GM21529 (cell line): Measurements from ENCODE around the gene POC1B.

Experiments
- ATAC-seq: cut with Tn5 transposase; IDR thresholded peaks from one replicate; pipeline ENCODE4 v1.9.1; 2021; ENCODE audit not compliant: unreplicated experiment

The POC1B gene

DNA sequence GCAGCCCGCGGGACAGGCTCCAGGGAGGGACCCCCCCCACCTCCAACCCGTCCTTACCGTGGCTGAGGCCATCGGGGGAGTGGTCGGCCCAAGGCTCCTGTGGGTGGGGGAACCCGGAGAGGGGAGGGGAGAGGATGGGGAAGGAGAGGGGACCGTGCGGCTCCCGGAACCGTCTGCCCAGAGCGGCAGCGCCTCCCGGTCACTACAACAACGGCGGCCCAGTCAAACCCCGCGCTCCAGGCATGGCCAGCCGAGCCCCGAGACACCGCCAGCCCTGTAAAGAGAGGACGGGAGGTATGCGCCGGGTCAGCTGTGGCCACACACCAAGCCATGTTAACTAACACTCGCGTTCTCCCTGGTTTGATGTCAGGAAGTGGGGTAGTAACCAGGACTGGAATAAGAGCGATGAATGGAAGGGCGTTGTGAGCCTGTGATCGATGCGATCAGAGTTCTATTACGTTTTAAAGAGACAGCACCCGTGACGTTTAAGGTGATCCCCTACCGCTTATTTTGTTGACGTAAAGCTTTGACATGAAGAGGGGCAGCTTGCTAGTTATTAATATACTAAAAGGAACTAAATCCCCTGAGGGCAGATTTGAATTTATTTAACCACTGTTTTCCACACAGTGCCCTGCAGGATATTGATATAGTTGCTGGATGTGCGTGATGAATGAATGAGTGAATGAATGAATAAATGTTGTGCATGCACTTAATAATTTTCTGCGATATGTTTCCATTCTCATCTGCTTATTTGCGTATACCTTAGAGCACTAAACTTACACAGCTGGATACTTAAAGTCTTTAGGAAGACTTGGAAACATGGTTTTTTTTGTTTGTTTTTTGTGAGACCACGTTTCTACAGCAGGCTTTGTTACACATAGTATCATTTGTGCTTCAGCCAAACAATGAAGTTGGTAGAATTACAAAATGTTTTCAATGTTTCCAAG is at the start of gene POC1B:
TSS of gene POC1B (minus strand) at position 224 of the 947 bp plus-strand sequence. CDS start at position 72, 152 bp downstream.
- ATAC-seq, result peak; percentile 64

DNA sequence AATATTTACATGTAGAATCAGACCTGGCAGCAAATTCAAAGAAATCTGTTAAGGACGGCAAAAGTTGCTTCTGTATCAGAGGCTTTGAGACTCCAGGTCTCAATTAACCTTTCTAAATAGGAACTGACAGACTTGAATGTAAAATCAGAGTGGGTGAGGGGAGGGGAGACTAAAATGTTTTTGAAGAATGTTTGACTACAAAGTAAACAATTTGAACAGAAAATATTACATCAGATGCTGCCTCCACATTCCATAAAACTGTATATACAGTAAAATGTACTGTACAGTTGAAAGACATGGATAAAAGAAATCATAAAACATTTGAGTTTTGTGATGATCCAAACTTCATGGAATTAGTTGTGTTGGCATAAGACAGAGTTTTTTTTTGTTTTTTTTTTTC is 49.5 kb upstream of the POC1B start:
- no peak for ATAC-seq

GRCh38 chr12:89574736-89575208 is 48.9 kb upstream of the POC1B start:
- no peak for ATAC-seq

- no peak for ATAC-seq
These were observed 47.4 kb upstream of the POC1B start for GRCh38 chr12:89573051-89573810.

DNA sequence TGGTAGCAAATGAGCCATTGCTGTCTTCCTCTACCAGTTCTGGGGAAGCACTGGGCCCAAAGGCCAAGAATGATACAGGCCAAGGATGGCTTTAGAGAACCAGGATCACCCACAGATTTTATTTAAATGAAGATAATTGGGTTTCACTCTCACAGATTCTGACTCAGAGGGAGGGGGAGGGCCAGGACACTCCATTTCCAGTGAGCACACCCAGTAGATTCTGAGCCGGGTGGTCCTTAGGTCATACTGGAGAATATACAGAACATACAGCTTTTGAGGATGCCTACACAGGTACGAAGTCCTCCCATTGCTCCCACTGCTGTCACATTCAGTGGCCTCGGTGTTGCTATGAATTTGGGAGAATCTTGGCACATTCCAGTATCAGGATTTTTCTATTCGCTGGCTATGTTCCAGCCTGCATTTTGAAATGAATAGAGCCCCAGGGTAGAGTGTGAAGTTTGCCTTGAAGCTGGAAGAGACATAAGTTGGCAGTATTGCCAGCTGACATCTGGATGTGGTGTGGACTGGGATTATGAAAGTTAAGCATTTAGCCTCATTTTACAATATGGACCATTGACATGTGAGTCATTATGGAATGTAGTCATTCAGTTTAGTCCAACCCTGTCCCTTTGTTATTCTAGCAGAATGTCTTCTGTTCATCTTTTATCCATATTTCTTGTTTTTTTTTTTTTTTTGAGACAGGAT is 45.8 kb upstream of the POC1B start:
- ATAC-seq, result no peak

GRCh38 chr12:89568484-89568883 is 42.6 kb upstream of the POC1B start:
- no peak for ATAC-seq

DNA sequence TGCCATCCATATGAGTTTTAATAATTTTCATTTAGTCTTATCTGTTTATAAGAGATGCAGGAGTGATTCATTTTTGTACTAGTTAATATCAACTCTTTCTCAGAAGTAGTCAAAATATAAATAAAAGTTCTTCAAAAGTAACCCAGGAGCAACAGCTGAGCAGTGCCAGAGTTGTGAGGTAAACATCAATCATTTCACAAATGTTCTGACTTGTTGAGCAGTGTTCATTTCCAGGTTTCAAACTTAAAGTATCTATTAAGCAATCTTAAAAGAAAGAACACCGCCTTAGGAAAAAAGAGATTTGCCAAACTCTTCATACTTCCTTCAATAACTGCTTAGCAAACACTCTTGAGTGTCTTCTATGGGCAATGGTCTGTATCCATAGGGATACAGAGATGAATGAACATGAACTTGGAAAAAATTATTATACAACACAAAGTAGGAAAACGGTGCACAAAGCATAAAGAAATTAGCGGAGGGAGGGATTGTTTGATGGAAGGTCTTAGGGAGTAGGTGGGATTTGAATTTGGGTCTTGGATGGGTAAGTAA is 41.9 kb upstream of the POC1B start:
- no peak for ATAC-seq

- no peak for ATAC-seq
These were observed 40.8 kb upstream of the POC1B start for GRCh38 chr12:89566615-89567014.

DNA sequence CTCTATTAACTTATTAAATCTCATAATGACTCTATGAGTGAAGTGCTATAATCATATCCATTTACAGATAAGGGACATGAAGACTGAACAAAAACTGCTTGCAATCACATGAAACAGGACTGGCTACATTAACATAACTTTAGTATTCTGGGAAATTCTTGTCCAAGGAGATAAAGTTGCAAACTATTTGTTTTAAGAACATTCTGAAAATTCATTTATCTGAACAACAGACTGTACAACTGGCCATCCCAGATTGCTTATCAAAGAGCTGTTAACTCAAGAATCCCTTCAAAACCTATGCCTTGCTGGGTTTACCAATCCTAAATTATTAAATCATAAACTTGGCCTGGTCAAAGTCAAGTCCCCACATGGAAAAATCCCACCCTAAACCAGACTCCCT is 39.2 kb upstream of the POC1B start:
- no peak for ATAC-seq

GRCh38 chr12:89559753-89560152 is 33.9 kb upstream of the POC1B start:
- no peak for ATAC-seq

DNA sequence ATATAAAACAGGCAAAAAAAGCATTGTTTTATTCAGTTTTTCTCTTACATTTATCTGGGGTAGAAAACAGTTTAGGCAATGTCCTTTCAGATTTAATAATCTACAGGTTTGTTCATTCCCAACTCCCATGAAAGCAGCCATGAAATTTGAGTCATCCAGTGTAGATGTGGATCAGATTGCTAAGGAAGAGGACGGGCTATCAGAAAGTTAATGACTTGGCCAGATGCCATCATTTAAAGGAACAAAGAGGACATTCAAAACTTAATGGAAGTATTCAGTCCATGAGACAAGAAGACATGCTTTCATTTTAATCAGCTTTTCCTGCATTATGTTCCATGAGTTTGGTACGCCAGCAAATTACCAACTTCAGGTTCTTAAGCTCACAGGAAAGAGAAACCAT is 31.1 kb upstream of the POC1B start:
- ATAC-seq, result no peak

- no peak for ATAC-seq
These were observed 26.5 kb upstream of the POC1B start for GRCh38 chr12:89552376-89552775.

DNA sequence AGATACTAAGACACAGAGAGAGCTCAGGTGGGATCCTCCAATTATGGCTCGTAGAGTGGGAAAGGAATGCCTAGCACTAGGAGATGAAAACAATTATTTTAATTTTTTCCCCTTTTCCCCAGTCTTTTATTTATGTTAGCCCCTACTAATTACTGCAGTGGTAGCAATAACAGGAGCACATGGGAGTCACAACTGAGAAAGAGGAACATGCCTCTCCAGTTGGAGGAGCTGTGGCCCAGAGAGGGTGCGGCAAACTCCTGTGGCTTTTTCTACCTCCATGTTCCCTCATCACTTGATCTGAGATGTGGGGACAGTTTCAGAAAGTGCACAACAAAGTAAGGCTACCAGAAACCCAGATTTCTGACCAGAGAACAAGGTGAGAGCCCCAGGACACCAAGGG is 25.9 kb upstream of the POC1B start:
- no peak for ATAC-seq

DNA sequence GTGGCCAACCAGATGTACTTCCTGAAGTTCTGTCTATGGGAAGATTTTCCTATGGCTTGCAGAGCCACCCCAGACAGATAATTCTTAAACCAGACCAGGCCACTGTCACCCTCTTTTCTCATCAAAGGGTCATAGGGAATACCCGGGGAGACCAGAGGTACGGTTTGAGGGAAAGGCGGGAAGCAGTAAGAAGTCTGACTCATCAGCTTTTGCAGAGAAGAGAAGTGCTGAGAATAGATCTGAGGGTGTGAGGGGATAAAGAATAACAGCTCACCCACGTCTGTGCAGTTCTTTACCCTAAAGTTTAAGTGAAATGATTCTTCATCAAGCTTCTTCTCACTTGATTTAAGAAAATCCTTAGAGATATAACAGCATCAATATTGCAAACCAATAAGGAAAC is 21.3 kb upstream of the POC1B start:
- no peak for ATAC-seq

DNA sequence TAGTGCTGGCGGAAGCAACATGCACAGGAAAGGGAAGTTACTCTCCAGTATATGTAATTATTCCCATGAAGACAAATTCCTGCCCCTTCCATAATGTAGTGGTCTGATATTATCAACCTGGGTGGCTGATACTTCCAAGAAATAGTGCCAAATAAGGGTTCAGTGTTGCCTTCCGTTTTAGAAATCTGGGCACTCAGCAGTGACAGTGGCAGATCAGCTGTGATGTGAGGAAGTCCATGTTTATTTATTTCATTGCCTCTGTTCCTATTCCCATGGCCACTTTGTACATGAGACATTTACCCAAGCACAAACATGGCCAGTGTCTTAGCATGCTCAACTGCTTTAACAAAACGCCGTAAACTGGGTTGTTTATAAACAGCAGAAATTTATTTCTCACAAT is 20.3 kb upstream of the POC1B start:
- no peak for ATAC-seq

GRCh38 chr12:89544681-89545184 is 18.9 kb upstream of the POC1B start:
- ATAC-seq, result no peak

DNA sequence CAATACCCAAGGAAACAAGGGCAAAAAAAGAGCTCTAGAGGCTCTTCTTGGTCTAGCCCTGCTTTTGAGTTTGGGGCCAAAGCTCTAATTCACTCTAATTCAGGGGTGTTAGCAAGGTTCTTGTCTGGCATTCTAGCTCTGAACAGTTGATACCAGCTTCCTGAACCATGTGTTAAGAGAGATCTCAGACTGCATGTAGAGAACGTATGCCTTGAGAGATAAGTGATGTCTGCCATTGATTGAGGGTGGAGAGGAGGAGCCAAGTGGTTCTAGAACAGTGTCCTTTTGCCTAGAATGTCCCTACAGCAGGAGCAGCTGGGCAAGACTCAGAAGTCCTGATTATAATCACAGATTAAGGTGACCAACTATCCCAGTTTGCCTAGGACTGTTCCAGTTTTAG is 18.2 kb upstream of the POC1B start:
- ATAC-seq, result no peak

GRCh38 chr12:89542912-89543592 is 17.2 kb upstream of the POC1B start:
- peak; percentile 87 for ATAC-seq

- no peak for ATAC-seq
These were observed 16.4 kb upstream of the POC1B start for GRCh38 chr12:89542236-89542635.

DNA sequence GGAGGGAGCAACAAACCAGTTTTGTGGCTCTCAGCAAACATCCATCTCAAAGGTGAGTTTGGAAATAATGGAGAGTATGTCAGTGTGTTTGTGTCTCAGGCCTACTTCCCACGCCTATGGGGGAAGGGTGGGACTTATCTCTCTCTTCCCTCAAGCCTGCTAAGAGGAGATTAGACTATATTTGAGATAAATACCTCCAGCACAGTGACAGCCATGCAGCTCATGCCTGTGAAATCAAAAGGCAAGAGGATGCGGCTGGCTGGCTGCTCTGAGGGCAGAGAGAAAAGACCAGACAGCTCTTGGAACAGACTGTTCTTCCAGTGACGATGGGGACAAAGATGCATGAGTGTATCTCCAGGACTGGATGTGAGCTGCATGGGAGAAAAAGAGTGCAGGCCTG is 14.7 kb upstream of the POC1B start:
- ATAC-seq, result no peak
